ENCODE data around the gene KIF16B.

- no peak for TF ChIP-seq CTCF (IDR thresholded peaks at IDR 0.05; ENCODE audit: borderline replicate concordance, extremely low read depth, low read length, poor library complexity, severe bottlenecking)
- no peak for TF ChIP-seq EZH2 (IDR thresholded peaks at IDR 0.05; ENCODE audit: borderline replicate concordance, low read depth, low read length, severe bottlenecking)
These were observed 2.3 kb upstream of the KIF16B start for GRCh38 chr20:16575390-16576140.

All from DND-41 (cell line).